HepG2 (cell line): ENCODE data around the gene ABTB2. TPM values are rescaled to one million over a fixed set of nuclear protein-coding genes. Genes with fewer than 3 reads are reported as not detected.
A peak's percentile ranks its signal among the peaks of the same experiment; 100 is the strongest.

Source experiments
- CEBPB ChIP-seq: IDR thresholded peaks from 2 replicates; pipeline ENCODE4 v1.6.1; 2011; ENCODE audit warnings: low read depth, low read length, improper control_type of control experiment, borderline replicate concordance
- ELK4 ChIP-seq: sonication (generic); formaldehyde crosslinking; IDR thresholded peaks from 2 replicates; pipeline ENCODE4 v1.9.0; 2021; ENCODE audit warnings: missing genetic modification reagents, borderline replicate concordance
- SAFB2 ChIP-seq: sonication (generic); formaldehyde crosslinking; IDR thresholded peaks from 2 replicates; pipeline ENCODE4 v1.5.1; 2020; ENCODE audit warnings: missing genetic modification reagents, low read depth, mild to moderate bottlenecking, borderline replicate concordance
- SIN3B ChIP-seq: fragments of 150-350 bp; IDR thresholded peaks from 2 replicates; pipeline ENCODE4 v1.6.1; 2014; ENCODE audit warnings: low read length
- SKIL ChIP-seq: sonication (generic); formaldehyde crosslinking; IDR thresholded peaks from 2 replicates; pipeline ENCODE4 v1.8.0; 2022; ENCODE audit warnings: missing genetic modification reagents, mild to moderate bottlenecking, moderate library complexity, borderline replicate concordance
- SMAD9 ChIP-seq: sonication (generic); formaldehyde crosslinking; IDR thresholded peaks from 2 replicates; pipeline ENCODE4 v1.5.1; 2020; ENCODE audit warnings: mild to moderate bottlenecking, missing genetic modification reagents
- SMARCC2 ChIP-seq: fragments of 450-650 bp; IDR thresholded peaks from 2 replicates; pipeline ENCODE4 v1.6.1; 2017; ENCODE audit warnings: antibody characterized with exemption, mild to moderate bottlenecking
- ZFP91 ChIP-seq: sonication (generic); formaldehyde crosslinking; IDR thresholded peaks from 2 replicates; pipeline ENCODE4 v1.9.0; 2022; ENCODE audit warnings: missing genetic modification reagents, mild to moderate bottlenecking, borderline replicate concordance
- ZNF326 ChIP-seq: sonication (generic); formaldehyde crosslinking; IDR thresholded peaks from 2 replicates; pipeline ENCODE4 v1.4.0; 2020; ENCODE audit warnings: missing genetic modification reagents, borderline replicate concordance
- ZNF513 ChIP-seq: sonication (generic); formaldehyde crosslinking; conservative IDR thresholded peaks from 2 replicates; pipeline ENCODE4 v1.5.0; 2020; ENCODE audit warnings: missing genetic modification reagents
- ZNF670 ChIP-seq: sonication (generic); formaldehyde crosslinking; IDR thresholded peaks from 2 replicates; pipeline ENCODE4 v1.8.0; 2022; ENCODE audit warnings: mild to moderate bottlenecking, missing genetic modification reagents, borderline replicate concordance
- polyA plus RNA-seq, 8 experiments: library from polyadenylated mRNA; depleted of rRNA in 3 of 8; stranded (reverse) in 7 of 8; unstranded in 1 of 8; fragments of >200 nt; fragmentation: Illumina TruSeq in 4 of 8; extraction: Trizol in 4 of 8; gene quantifications; 2 replicates each; pipeline versions ENCODE4 v1.2.1 to v1.2.3, GENCODE V29; 2011 to 2016; ENCODE audit warnings: low read depth in 4 of 8, missing spikeins in 1 of 8, mixed read lengths in 1 of 8; ENCODE audit not compliant: insufficient read depth in 1 of 8
- total RNA-seq, 5 experiments: library from RNA; depleted of rRNA; stranded (reverse); fragments of >200 nt; fragmentation: Illumina TruSeq; extraction: Trizol; gene quantifications; 2 replicates each; pipeline ENCODE4 v1.2.3, GENCODE V29; 2016; ENCODE audit warnings: low read depth in 1 of 5
- TF ChIP-seq, protein P1 (sequence below): sonication (generic); formaldehyde crosslinking; IDR thresholded peaks from 2 replicates; pipeline ENCODE4 v1.4.0; 2020; ENCODE audit warnings: missing genetic modification reagents
- TF ChIP-seq, protein P2 (sequence below): sonication (generic); formaldehyde crosslinking; IDR thresholded peaks from 2 replicates; pipeline ENCODE4 v1.5.0; 2020; ENCODE audit warnings: mild to moderate bottlenecking, missing genetic modification reagents, borderline replicate concordance

ABTB2 gene
- total and polyA plus RNA-seq, 2 of the 13 experiments (the other 11 are each of a cell fraction or from before 2014, with no cell fraction given): 5.1 to 15.4 TPM

DNA sequence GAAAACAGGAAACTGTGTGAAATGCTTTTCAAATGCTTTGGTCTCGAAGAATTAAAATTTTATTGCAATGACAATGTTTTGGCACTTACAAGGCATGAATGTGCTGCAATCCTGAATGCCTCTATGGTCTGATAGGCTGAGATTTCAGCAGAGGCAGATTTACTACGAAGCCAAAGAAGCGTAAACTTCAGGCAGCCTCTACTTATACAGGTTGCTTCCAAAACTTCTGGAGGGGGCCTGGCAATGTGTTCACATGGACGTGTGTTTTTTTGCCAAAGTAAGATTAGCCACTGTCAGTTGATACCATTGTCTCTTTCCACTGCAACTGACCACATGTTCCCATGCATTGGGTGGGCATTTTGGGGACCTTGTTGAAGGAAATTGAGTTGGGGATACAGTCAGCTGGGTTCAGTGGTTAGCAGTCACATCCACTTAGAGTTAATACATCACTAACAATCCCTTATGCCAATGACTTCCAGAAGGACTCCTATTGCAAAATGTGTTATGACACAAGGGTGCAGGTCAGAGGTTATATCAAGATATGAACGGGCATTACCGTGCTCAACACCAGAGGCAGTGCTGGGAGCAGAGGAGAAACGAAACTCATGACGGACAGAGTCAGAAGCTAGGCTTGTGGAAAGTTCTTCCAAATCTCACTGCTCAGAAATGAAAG, 48.8 kb downstream of the ABTB2 start (continued):
- no peak for TF ChIP-seq ELK4 (CRISPR knock-in tag)
- TF ChIP-seq ZFP91: no peak
- TF ChIP-seq SAFB2 (CRISPR knock-in tag): no peak
- 0 out of 2 replicates have a peak, but pooled peaks have one; percentile 45 for TF ChIP-seq SMAD9
- TF ChIP-seq ZNF513 (CRISPR knock-in tag): no peak
- TF ChIP-seq, protein P1, sequence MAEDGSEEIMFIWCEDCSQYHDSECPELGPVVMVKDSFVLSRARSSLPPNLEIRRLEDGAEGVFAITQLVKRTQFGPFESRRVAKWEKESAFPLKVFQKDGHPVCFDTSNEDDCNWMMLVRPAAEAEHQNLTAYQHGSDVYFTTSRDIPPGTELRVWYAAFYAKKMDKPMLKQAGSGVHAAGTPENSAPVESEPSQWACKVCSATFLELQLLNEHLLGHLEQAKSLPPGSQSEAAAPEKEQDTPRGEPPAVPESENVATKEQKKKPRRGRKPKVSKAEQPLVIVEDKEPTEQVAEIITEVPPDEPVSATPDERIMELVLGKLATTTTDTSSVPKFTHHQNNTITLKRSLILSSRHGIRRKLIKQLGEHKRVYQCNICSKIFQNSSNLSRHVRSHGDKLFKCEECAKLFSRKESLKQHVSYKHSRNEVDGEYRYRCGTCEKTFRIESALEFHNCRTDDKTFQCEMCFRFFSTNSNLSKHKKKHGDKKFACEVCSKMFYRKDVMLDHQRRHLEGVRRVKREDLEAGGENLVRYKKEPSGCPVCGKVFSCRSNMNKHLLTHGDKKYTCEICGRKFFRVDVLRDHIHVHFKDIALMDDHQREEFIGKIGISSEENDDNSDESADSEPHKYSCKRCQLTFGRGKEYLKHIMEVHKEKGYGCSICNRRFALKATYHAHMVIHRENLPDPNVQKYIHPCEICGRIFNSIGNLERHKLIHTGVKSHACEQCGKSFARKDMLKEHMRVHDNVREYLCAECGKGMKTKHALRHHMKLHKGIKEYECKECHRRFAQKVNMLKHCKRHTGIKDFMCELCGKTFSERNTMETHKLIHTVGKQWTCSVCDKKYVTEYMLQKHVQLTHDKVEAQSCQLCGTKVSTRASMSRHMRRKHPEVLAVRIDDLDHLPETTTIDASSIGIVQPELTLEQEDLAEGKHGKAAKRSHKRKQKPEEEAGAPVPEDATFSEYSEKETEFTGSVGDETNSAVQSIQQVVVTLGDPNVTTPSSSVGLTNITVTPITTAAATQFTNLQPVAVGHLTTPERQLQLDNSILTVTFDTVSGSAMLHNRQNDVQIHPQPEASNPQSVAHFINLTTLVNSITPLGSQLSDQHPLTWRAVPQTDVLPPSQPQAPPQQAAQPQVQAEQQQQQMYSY (CRISPR knock-in tag): no peak
- TF ChIP-seq ZNF326 (CRISPR knock-in tag): no peak
- no peak for TF ChIP-seq ZNF670 (CRISPR knock-in tag)
- peak; percentile 95 for TF ChIP-seq CEBPB
- TF ChIP-seq, protein P2, sequence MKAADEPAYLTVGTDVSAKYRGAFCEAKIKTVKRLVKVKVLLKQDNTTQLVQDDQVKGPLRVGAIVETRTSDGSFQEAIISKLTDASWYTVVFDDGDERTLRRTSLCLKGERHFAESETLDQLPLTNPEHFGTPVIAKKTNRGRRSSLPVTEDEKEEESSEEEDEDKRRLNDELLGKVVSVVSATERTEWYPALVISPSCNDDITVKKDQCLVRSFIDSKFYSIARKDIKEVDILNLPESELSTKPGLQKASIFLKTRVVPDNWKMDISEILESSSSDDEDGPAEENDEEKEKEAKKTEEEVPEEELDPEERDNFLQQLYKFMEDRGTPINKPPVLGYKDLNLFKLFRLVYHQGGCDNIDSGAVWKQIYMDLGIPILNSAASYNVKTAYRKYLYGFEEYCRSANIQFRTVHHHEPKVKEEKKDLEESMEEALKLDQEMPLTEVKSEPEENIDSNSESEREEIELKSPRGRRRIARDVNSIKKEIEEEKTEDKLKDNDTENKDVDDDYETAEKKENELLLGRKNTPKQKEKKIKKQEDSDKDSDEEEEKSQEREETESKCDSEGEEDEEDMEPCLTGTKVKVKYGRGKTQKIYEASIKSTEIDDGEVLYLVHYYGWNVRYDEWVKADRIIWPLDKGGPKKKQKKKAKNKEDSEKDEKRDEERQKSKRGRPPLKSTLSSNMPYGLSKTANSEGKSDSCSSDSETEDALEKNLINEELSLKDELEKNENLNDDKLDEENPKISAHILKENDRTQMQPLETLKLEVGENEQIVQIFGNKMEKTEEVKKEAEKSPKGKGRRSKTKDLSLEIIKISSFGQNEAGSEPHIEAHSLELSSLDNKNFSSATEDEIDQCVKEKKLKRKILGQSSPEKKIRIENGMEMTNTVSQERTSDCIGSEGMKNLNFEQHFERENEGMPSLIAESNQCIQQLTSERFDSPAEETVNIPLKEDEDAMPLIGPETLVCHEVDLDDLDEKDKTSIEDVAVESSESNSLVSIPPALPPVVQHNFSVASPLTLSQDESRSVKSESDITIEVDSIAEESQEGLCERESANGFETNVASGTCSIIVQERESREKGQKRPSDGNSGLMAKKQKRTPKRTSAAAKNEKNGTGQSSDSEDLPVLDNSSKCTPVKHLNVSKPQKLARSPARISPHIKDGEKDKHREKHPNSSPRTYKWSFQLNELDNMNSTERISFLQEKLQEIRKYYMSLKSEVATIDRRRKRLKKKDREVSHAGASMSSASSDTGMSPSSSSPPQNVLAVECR (CRISPR knock-in tag): peak; percentile 42; the same call in 1 of the 2 replicates
- no peak for TF ChIP-seq SIN3B
- no peak for TF ChIP-seq SMARCC2
- no peak for TF ChIP-seq SKIL (CRISPR knock-in tag)
